NB4 (cell line): ENCODE data around the gene AKAP7.

Source experiments
- MAX ChIP-seq: IDR thresholded peaks from 2 replicates; pipeline ENCODE4 v1.6.1; 2011; ENCODE audit warnings: low read depth, low read length
- TF ChIP-seq, protein P1 (sequence below): IDR thresholded peaks from one replicate; pipeline ENCODE4 v1.5.1; 2012; ENCODE audit warnings: low read depth, low read length

DNA sequence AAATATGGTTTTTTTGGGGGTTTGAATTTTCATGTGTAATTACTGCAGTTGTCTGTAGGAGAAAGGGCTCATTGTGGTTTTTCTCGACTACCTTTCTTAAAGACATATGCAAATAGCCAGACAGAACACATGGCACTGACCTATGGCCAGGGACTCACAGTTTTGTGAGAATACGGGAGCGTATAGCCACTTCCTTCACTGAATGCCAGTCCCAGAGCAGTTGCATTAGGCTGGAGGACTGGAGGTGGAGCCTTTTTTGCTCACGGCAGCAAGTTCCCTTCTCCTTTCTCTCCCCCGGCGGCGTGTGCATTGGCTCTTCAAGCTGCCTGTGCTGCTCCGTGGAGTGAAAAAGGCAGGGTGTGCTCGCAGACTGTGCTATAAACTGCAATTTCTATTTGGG, 114.9 kb downstream of the AKAP7 start:
- no peak for TF ChIP-seq MAX
- TF ChIP-seq, protein P1, sequence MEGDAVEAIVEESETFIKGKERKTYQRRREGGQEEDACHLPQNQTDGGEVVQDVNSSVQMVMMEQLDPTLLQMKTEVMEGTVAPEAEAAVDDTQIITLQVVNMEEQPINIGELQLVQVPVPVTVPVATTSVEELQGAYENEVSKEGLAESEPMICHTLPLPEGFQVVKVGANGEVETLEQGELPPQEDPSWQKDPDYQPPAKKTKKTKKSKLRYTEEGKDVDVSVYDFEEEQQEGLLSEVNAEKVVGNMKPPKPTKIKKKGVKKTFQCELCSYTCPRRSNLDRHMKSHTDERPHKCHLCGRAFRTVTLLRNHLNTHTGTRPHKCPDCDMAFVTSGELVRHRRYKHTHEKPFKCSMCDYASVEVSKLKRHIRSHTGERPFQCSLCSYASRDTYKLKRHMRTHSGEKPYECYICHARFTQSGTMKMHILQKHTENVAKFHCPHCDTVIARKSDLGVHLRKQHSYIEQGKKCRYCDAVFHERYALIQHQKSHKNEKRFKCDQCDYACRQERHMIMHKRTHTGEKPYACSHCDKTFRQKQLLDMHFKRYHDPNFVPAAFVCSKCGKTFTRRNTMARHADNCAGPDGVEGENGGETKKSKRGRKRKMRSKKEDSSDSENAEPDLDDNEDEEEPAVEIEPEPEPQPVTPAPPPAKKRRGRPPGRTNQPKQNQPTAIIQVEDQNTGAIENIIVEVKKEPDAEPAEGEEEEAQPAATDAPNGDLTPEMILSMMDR = no peak
